A549 treated with CORT108297 at 1 μM for 4 hours (cell line): ENCODE data around the gene PLG. TPM values are rescaled to one million over a fixed set of nuclear protein-coding genes. Genes with fewer than 3 reads are reported as not detected.

Experiments
- total RNA-seq: library from RNA; stranded (reverse); fragments of 200-300 nt; extraction: Qiagen RNA extraction; gene quantifications from 5 replicates; pipeline ENCODE4 v1.2.3, GENCODE V29; 2022

Gene PLG
- total RNA-seq = not detected in 5 replicates

DNA sequence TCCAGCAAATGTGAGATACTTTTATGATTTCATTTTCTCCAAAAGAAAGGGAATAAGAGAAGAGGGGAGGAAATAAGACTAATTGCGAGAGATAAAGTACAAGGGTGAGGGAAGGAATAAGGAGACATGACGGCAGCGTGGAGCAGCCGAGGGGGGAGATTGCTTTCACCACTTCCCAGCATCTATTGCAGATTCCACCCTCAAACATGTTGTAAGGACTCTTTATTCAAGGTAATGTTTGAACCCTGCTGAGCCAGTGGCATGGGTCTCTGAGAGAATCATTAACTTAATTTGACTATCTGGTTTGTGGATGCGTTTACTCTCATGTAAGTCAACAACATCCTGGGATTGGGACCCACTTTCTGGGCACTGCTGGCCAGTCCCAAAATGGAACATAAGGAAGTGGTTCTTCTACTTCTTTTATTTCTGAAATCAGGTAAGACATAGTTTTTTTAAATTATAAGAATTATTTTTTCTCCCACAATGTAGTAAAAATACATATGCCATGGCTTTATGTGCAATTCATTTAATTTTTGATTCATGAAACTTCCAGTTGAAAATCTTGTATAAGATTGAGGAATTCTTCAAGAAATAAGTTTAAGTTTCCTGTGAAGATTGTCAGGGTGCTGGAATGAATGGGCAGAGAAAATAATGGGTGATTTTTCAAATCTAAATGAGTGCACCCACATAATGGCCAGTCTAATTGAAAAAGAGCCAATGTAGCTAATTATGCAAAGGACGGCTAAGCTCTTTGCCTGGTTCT is at the start of gene PLG:
TSS of gene PLG (plus strand) at position 327 of the 763 bp plus-strand sequence. CDS start at position 388, 61 bp downstream.

DNA sequence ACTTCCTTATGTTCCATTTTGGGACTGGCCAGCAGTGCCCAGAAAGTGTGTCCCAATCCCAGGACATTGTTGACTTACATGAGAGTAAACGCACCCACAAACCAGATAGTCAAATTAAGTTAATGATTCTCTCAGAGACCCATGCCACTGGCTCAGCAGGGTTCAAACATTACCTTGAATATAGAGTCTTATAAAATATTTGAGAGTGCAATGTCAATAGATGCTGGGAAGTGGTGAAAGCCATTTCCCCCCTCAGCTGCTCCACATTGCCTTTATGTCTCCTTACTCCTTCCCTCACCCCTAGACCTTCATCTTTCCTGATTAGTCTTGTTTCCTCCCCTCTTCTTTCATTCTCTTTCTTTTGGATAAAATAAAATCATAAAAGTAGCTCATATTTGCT is 37.8 kb upstream of the PLG start, which contains the start of gene LPA:
TSS of gene LPA (minus strand) at position 78 of the 400 bp plus-strand sequence. CDS start at position 17, 61 bp downstream.

Other genes with a start within 250 kb of the PLG start
- 0.01 to 0.06 TPM (median 0.02 TPM) in 3 of 5 replicates, not detected in the others for gene LPA, start 38.0 kb upstream of the PLG start, total RNA-seq